Body of pancreas (tissue), 4 donors: Measurements from ENCODE around the gene KIAA0319L.

Experiments used
- POLR2A ChIP-seq, 3 donors: fragments of 450-650 bp; IDR thresholded peaks; one replicate each; pipeline ENCODE4 v1.6.1; 2016; ENCODE audit warnings: antibody characterized with exemption in 3 of 3, mild to moderate bottlenecking in 2 of 3
- TF ChIP-seq, protein P1 (sequence below), 7 experiments: fragments of 450-650 bp in 4 of 7; fragments of 200-600 bp in 3 of 7; sonication (generic) in 3 of 7; IDR thresholded peaks; one replicate each; pipeline ENCODE4 v1.5.1; 2016 to 2019; ENCODE audit warnings: antibody characterized with exemption in 7 of 7

DNA sequence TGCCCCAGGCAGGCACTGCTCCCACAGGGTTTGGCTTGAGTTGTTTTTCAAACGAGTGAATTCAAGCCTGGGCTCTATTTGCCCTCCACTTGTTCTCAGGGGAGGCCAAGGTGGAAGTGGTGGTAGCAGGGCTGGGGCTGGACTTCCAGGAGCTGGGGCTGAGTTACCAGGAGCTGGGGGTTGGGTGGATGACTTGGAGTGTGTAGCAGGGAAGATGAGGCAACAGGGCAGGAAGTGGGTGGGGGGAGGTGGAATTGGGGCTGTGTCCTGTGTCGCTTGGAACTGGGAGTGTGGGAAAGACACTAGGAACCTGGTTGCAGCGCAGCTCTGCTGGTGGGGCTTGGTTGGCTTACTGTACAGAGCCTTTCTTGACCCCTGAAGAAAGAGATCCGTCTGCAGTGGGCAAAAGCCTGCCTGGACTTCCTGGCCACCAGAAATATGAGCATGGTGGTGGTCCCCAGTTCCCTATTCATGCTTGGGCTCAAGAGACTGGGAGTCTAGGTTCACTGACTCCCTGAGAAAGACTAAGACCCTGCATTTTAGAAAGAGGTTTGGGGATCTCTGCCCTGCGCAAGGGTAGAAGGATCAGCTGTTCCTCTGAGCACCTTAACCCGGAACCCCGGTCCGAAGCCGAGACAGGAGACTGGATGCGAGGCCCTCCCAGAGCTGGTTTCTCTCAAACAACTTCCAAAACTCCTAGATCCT lies 19.0 kb upstream of the KIAA0319L start:
- TF ChIP-seq POLR2A (IDR thresholded peaks at IDR 0.05) = no peak
- TF ChIP-seq, protein P1, sequence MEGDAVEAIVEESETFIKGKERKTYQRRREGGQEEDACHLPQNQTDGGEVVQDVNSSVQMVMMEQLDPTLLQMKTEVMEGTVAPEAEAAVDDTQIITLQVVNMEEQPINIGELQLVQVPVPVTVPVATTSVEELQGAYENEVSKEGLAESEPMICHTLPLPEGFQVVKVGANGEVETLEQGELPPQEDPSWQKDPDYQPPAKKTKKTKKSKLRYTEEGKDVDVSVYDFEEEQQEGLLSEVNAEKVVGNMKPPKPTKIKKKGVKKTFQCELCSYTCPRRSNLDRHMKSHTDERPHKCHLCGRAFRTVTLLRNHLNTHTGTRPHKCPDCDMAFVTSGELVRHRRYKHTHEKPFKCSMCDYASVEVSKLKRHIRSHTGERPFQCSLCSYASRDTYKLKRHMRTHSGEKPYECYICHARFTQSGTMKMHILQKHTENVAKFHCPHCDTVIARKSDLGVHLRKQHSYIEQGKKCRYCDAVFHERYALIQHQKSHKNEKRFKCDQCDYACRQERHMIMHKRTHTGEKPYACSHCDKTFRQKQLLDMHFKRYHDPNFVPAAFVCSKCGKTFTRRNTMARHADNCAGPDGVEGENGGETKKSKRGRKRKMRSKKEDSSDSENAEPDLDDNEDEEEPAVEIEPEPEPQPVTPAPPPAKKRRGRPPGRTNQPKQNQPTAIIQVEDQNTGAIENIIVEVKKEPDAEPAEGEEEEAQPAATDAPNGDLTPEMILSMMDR (IDR thresholded peaks at IDR 0.05) = no peak
